ENCODE results near the gene TMEM238.

TMEM238 gene

DNA sequence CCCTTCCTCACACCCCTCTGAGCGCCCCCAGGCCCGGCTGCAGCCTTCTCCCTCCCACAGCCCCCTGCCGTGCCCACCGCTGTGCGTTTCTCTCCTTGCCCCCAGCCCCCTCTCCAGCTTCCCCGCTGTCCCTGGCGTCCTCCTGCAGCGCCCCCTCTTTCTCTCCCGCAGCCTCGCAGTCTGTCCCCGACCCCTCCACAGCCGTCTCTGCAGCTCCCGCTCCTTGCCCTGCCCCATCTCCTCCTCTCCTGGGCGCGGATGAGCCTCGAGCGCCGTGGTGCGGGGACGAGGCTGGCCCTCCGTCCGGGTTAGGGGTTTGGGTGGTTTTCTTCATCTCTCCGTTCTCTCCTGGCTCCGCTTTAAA is 43.3 kb downstream of the TMEM238 start:
- TF ChIP-seq, protein P1, sequence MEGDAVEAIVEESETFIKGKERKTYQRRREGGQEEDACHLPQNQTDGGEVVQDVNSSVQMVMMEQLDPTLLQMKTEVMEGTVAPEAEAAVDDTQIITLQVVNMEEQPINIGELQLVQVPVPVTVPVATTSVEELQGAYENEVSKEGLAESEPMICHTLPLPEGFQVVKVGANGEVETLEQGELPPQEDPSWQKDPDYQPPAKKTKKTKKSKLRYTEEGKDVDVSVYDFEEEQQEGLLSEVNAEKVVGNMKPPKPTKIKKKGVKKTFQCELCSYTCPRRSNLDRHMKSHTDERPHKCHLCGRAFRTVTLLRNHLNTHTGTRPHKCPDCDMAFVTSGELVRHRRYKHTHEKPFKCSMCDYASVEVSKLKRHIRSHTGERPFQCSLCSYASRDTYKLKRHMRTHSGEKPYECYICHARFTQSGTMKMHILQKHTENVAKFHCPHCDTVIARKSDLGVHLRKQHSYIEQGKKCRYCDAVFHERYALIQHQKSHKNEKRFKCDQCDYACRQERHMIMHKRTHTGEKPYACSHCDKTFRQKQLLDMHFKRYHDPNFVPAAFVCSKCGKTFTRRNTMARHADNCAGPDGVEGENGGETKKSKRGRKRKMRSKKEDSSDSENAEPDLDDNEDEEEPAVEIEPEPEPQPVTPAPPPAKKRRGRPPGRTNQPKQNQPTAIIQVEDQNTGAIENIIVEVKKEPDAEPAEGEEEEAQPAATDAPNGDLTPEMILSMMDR (IDR thresholded peaks at IDR 0.05), result peak; percentile 17; the same call in 1 of the 2 replicates

DNA sequence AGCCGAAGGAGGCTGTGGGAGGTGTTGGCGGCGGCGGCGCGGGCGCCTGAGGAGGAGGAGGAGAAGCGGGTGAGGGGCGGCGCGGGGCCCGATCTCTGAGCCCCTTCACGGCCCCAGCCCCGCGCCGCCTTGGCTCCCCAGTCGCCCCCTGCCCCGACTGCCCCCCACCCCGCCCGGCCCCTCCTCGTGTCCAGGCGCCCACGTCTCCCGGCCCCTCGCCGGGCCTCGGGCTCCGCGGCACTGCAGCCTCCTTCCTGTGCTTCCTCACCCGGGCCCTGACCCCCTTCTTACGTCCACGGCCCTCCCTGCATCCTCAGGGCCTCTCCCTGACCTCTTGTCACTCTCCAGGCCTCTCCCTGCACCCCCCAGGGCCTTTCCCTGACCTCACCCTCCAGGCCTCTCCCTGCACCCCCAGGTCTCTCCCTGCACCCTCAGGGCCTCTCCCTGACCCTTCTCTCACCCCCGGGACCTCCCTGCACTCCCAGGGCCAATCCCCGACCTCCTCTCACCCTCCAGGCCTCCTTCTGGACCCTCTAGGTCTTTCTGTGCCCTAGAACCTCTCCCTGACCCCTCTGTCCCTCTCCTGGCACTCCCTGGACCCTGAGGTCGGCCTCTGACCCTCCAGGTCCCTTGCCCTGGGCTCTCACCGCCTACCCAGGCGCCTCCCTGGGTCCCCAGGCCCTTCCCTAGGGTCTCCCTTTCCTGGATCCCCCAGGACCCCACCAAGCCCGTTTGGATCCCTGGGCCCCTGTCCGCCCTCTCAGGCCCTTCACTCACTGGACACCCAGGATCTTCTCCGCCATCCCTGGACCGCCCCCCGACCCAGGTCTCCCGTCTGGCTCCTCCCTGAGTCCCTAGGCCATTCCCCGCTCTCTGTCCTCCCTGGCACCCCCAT is 44.0 kb downstream of the TMEM238 start:
- TF ChIP-seq, protein P1 (IDR thresholded peaks at IDR 0.05), result no peak

DNA sequence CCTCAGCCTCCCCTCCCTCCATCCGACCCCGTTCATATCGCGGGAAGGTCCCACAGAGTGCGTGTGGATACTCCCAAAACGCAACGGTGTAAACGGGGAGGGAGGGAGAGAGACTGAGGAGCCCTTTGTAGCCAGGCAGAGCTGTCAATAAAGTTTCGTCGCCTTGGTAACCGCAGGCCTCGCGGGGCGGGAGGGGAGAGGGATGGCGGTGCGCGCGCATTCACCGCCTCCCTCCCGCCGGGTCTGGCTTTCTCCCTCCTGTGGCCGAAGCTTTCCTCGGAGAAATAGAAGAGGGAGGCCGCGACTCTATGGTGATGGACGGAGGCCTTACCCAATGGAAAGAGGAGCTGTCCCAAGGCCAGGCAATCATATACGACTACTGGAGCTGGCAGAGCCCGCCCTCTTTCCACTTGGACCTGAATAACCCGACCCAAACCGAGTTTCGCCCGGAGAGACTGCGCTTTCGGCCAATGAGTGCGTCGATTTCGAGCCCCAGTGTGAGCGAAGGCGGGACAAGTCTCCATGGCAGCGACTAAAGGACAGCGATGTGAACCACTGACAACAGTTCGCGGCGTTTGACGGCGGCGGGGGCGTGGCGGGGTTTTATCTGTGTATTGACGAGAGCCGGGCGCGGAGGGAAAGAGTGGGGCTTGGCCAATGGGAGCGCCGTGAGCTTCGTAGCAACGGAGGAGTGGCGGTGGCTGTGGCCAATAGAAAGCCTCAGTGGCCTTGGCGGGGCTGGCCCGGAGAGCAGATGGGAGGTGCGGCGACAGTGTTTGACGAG is 44.8 kb downstream of the TMEM238 start, which contains the start of gene KMT5C:
KMT5C (plus strand) TSS at position 772 of the 784 bp plus-strand sequence. CDS start 2,061 bp downstream, outside the sequence.
- TF ChIP-seq, protein P1 (IDR thresholded peaks at IDR 0.05), result no peak

DNA sequence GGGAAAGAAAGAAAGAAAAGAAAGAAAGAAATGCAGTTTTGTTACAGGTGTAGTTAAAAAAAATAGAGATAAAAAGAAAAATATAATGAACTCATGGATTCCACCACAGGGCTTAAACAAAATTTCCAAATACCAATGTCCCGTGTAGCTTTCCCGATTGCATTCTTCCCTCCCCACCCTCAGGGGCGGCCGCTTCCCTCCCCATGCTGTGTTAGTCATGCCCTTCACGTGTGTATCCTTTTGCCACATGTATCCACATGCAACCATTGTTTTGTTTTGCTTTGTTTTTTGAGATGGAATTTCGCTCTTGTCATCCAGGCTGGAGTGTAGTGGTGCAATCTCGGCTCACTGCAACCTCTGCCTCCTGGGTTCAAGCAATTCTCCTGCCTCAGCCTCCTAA is 48.0 kb downstream of the TMEM238 start:
- TF ChIP-seq, protein P1 (IDR thresholded peaks at IDR 0.05), result no peak

DNA sequence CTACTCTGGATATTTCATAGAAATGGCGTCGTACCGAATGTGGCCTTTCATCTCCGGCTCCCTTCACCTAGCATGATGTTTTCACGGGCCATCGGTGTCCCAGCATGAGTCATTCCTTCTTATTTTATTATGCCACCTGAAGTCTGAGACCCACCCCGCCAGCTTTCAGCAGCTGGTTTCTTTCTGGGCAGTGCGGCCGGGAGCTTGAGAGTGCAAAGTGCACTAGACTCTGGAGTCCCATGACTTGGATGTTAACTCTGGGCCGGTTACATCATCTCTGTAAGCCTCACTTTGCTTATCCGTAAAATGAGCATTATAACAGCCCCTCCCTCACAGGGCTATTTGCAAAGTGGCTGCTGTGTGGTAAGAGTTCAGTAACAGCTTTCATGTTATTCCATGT is 50.2 kb downstream of the TMEM238 start:
- TF ChIP-seq, protein P1 (IDR thresholded peaks at IDR 0.05), result no peak
